Ectodermal cell (in vitro differentiated cells): ENCODE measurements around the gene AR.
"Not testable (repeated sequence)": the region's sequence is repeated elsewhere in the genome, so short reads cannot be mapped to it uniquely, and the experiment has no call there.

Source experiments
- H3K27ac ChIP-seq: 2 replicates; pipeline ENCODE4 v1.7.0; 2013; ENCODE audit warnings: mild to moderate bottlenecking, low read depth, low read length; ENCODE audit not compliant: insufficient read depth, poor library complexity, severe bottlenecking
- H3K27me3 ChIP-seq: 2 replicates; pipeline ENCODE4 v1.7.0; 2013; ENCODE audit warnings: mild to moderate bottlenecking, low read length; ENCODE audit not compliant: insufficient read depth, control insufficient read depth, poor library complexity, severe bottlenecking
- H3K36me3 ChIP-seq: one replicate; pipeline ENCODE4 v1.7.0; 2013; ENCODE audit warnings: low read length; ENCODE audit not compliant: control insufficient read depth, insufficient read depth
- H3K4me1 ChIP-seq: one replicate; pipeline ENCODE4 v1.7.0; 2013; ENCODE audit warnings: low read length; ENCODE audit not compliant: control insufficient read depth, insufficient read depth
- H3K4me3 ChIP-seq: 2 replicates; pipeline ENCODE4 v1.7.0; 2013; ENCODE audit warnings: low read depth, low read length, control low read depth; ENCODE audit not compliant: insufficient read depth
- H3K9me3 ChIP-seq: 2 replicates; pipeline ENCODE4 v1.7.0; 2013; ENCODE audit warnings: mild to moderate bottlenecking, low read length, moderate library complexity; ENCODE audit not compliant: control insufficient read depth
- WGBS, 2 experiments: methylation state at CpG; one replicate each; pipeline ENCODE4 v1.1.7; 2013; ENCODE audit warnings: missing lambda C conversion rate in 2 of 2; 5-methylcytosine and 5-hydroxymethylcytosine counted together

AR gene

DNA sequence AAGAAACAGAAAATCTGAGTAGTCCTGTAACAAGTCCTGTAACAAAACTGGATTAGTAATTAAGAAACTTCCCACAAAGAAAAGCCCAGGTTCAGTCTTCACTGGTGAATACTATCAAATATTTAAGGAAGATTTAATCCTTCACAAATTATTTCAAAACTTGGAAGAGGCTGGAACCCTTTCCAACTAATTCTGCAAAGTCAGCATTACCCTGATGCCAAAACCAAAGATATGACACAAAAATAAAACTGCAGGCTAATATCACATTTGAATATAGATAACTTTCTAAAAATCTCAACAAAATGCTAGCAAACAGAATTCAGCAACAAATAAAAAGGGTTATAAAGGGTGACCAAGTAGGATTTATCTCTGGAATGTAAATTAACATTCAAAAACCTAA lies 80.5 kb downstream of the AR start:
- H3K4me1 ChIP-seq, result no peaks in the 10 kb centered on the region
- H3K9me3 ChIP-seq, result no peaks in the 10 kb centered on the region
- H3K27me3 ChIP-seq, result no peaks in the 10 kb centered on the region
- H3K36me3 ChIP-seq, result no peaks in the 10 kb centered on the region
- no peak overlapping the region for H3K27ac ChIP-seq
- H3K4me3 ChIP-seq, result no peak overlapping the region

DNA sequence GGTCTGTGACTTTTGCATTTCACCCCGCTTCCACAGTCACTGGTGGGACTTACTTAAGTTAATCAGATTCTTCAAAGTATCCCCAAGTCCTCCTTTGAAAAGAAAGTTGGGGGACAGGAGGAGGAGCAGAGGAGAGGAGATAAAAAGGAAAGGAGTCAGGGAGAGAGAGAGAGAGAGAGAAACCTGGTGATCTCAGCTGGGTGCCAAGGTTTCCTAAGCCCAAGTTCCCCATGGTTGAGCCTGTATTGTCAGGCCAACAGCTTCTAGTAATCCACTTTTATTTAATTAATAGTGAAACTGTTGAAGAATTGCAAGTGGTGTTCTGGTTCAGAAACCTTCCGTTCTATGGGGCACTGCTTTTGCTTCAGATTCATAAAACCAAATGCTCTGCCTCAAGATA lies 91.6 kb downstream of the AR start:
- Histone ChIP-seq H3K4me3 (no peak overlapping the region), H3K27me3 (no peaks in the 10 kb centered on the region), H3K27ac (no peak overlapping the region), H3K36me3 (no peaks in the 10 kb centered on the region), H3K9me3 (no peaks in the 10 kb centered on the region), H3K4me1 (no peaks in the 10 kb centered on the region)
- 40 to 77% methylated on average over 1 to 2 of the region's 2 CpGs for WGBS, 2 experiments

DNA sequence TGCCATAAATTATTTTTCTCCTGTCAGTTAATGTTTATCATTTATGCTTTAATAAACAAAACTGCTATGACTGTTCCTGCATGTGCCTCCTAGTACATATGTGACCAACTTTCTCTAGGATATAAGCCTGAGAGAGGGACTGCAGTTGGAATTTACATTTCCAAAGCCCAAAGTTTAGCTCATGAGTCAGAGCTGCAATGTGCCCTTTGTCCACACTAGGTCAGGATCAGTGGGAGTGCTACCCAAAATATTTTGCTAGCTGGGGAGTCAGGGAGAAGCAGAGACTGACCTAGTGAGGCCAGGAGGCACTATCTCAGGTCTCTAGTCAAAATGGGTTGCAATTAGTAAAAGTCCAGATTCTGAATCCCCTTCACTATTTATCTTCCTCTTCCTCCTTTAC lies 92.7 kb downstream of the AR start:
- H3K27ac ChIP-seq, result no peak overlapping the region
- H3K36me3 ChIP-seq, result no peaks in the 10 kb centered on the region
- no peaks in the 10 kb centered on the region for H3K9me3 ChIP-seq
- H3K4me1 ChIP-seq, result no peaks in the 10 kb centered on the region
- H3K27me3 ChIP-seq, result no peaks in the 10 kb centered on the region
- no peak overlapping the region for H3K4me3 ChIP-seq

DNA sequence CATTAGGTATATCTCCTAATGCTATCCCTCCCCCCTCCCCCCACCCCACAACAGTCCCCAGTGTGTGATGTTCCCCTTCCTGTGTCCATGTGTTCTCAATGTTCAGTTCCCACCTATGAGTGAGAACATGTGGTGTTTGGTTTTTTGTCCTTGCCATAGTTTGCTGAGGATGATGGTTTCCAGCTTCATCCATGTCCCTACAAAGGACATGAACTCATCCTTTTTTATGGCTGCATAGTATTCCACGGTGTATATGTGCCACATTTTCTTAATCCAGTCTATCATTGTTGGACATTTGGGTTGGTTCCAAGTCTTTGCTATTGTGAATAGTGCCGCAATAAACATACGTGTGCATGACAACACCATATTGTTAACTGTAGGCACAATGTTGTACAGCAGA lies 93.5 kb downstream of the AR start:
- H3K9me3 ChIP-seq, H3K4me3 ChIP-seq, H3K36me3 ChIP-seq, H3K4me1 ChIP-seq, H3K27ac ChIP-seq, H3K27me3 ChIP-seq: not testable (repeated sequence)
- WGBS, 2 experiments, result 93 to 100% methylated on average over 2 of the region's 3 CpGs

DNA sequence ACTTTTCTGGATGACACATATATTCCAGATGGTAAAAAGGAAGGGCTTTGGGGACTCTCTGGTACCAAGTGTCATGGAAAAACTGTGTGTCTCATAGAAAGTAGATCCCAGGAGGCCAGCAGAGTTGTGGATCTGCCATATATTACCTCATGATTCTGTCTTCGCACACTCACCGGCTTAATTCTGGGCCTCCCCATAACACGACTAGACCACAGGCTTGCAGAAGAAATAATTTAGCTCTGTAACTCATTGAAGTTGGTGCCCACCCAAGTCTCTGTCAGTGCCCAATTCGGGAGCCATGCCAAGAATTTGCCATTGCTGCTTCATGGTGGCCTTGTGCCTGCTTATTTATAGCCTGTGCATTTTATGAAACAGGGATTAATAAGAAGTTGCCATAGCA lies 104.5 kb downstream of the AR start:
- no peak overlapping the region for H3K4me3 ChIP-seq
- no peaks in the 10 kb centered on the region for H3K4me1 ChIP-seq
- no peak overlapping the region for H3K27ac ChIP-seq
- no peaks in the 10 kb centered on the region for H3K27me3 ChIP-seq
- no peaks in the 10 kb centered on the region for H3K9me3 ChIP-seq
- H3K36me3 ChIP-seq, result no peaks in the 10 kb centered on the region
- WGBS, 2 experiments, result 83 to 95% methylated on average over 4 of the region's 4 CpGs

DNA sequence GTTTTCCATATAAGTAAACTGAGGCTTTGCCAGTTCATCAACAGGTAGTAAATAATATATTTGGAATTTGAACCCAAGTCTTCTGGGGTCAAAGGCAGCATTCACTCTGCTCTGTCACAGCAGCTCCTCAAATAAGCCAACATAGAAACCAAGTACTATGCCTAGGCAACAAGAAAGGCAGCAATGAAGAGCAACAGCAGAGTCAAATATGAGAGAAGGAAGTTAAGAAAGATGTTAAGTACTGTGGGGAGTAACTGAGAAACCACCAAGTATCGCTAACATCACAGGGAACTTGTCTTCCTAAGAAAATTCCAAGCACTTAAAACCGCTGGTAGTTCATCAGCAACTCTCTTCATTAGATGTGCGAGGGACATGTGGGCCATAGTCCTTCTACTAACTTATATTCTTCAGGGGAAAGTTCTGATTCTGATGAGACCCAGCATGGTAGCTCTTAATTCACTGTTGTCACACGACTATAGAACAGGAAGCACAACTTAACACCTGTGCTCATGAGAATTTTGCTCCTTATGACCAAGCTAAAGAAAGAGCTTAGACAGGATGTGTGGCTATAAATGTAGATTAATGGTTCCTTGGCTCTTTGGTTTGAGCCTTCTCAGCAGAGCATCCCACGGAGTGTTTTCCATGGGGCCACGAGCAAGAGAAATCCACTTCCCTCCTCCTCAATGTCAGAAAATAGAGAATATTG lies 107.8 kb downstream of the AR start:
- H3K4me1 ChIP-seq, result no peaks in the 10 kb centered on the region
- H3K27ac ChIP-seq, result no peak overlapping the region
- H3K9me3 ChIP-seq, result no peaks in the 10 kb centered on the region
- H3K27me3 ChIP-seq, result no peaks in the 10 kb centered on the region
- WGBS, 2 experiments, result 94 to 97% methylated on average over 5 of the region's 6 CpGs
- no peak overlapping the region for H3K4me3 ChIP-seq
- no peaks in the 10 kb centered on the region for H3K36me3 ChIP-seq

DNA sequence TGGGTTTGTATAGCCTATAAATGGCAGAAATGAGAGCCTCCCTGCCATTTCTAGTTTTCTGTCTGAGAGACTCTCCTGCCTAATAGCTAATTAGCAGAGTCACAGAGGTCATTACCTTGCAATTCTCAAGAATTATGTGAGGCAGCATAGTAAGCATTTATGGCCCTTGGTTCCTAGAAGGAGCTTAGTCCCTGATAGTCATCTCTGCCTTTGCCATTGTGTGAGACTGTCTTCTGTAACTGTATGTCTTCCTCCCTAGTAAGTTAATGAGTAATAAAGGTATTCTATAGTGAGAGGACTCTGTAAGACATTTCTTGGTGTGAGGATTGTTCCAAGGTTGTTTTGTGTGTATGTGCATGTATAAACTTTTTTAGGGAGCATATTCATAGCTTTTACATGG lies 108.7 kb downstream of the AR start:
- no peaks in the 10 kb centered on the region for H3K36me3 ChIP-seq
- H3K27me3 ChIP-seq, result no peaks in the 10 kb centered on the region
- H3K9me3 ChIP-seq, result no peaks in the 10 kb centered on the region
- no peak overlapping the region for H3K27ac ChIP-seq
- no peak overlapping the region for H3K4me3 ChIP-seq
- H3K4me1 ChIP-seq, result no peaks in the 10 kb centered on the region

DNA sequence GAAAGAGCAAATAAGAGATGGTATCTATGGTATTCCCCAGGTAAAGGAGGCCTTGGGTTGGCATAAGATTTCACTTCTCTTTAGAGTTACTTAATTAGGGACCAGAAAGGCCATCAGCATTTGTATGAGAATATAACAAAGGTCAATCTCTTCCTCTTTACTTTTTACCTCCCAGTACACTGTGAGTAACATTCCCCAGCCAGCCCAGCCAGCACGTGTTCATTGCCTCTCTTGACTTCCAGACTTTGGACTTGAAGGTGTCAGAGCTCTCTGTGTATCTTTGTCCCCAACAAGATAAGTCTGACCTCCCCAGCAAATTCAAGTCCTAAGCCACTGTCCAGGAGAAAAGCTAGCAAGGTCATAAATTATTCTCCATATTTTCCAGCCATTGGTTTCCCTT lies 110.5 kb downstream of the AR start:
- Histone ChIP-seq H3K27me3 (no peaks in the 10 kb centered on the region), H3K27ac (no peak overlapping the region), H3K36me3 (no peaks in the 10 kb centered on the region), H3K4me3 (no peak overlapping the region), H3K9me3 (no peaks in the 10 kb centered on the region), H3K4me1 (no peaks in the 10 kb centered on the region)
- WGBS, 2 experiments, result 33 to 57% methylated on average over 1 of the region's 1 CpG

DNA sequence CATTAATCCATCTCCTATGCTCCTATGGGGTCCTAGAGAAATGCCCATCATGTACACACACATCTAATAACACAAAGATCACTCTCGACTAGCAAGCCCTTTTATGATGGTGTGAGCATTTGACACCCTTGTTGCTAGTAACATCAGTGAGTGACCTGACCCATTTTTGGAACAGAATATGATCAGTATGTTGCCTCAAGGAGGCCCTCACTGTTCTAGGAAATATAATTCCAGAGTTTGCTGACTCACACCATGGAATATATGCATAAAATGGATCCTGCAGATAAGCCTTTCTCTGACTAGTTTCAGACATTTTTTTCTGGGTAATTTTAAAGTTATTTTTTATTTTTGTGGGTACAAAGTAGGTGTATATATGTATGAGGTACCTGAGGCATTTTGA lies 121.8 kb downstream of the AR start:
- no peaks in the 10 kb centered on the region for H3K27me3 ChIP-seq
- H3K4me1 ChIP-seq, result no peaks in the 10 kb centered on the region
- 83 to 100% methylated on average over 1 of the region's 1 CpG for WGBS, 2 experiments
- no peak overlapping the region for H3K4me3 ChIP-seq
- H3K36me3 ChIP-seq, result no peaks in the 10 kb centered on the region
- no peaks in the 10 kb centered on the region for H3K9me3 ChIP-seq
- no peak overlapping the region for H3K27ac ChIP-seq

DNA sequence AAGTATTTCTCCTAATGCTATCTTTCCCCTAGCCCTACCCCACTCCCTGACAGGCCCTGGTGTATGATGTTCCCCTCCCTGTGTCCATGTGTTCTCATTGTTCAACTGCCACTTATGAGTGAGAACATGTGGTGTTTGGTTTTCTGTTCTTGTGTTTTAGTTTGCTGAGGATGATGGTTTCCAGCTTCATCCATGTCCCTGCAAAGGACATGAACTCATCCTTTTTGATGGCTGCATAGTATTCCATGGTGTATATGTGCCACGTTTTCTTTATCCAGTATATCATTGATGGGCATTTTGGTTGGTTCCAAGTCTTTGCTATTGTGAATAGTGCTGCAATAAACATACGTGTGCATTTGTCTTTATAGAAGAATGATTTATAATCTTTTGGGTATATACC lies 126.9 kb downstream of the AR start:
- H3K27me3 ChIP-seq, H3K4me1 ChIP-seq, H3K4me3 ChIP-seq, H3K36me3 ChIP-seq, H3K9me3 ChIP-seq, H3K27ac ChIP-seq: not testable (repeated sequence)
- WGBS, 2 experiments, result 97 to 100% methylated on average over 2 of the region's 2 CpGs

DNA sequence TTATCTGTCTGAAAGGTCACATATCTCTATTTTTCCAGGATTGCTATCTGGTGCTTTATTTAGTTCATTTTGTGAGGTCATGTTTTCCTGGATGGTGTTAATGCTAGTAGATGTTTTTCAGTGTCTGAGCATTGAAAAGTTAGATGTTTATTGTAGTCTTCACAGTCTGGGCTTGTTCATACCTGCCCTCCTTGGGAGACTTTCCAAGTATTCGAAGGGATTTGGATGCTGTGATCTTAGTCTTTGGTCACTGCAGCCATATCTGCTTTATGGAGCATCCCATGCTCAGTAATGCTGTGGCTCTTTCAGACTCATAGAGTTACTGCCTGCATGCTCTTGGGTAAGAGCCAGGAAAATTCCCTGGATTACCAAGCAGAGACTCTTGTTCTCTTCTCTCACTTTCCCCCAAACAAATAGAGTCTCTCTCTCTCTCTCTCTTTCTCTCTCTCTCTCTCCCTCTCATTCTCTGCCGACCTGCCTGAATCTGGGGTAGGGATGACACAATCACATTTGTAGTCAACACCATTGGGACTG lies 130.0 kb downstream of the AR start:
- no peak overlapping the region for H3K27ac ChIP-seq
- H3K4me1 ChIP-seq, result no peaks in the 10 kb centered on the region
- H3K36me3 ChIP-seq, result no peaks in the 10 kb centered on the region
- no peaks in the 10 kb centered on the region for H3K9me3 ChIP-seq
- H3K27me3 ChIP-seq, result no peaks in the 10 kb centered on the region
- no peak overlapping the region for H3K4me3 ChIP-seq
- 80 to 90% methylated on average over 2 of the region's 2 CpGs for WGBS, 2 experiments
